HepG2 (cell line): ENCODE data around the gene BARX1. TPM values are rescaled to one million over a fixed set of nuclear protein-coding genes. Genes with fewer than 3 reads are reported as not detected.
A peak's percentile ranks its signal among the peaks of the same experiment; 100 is the strongest.

Source experiments
- ATAC-seq: fragments of 200-7000 bp; cut with Tn5 transposase; 3 replicates; pipeline ENCODE4 v1.9.1; 2020; ENCODE audit warnings: mild to moderate bottlenecking, moderate library complexity
- BruUV-seq: library from RNA; stranded (reverse); fragments of 400-500 nt; replicated peaks from 2 replicates; lab custom pipeline; 2021; lab: Mats Ljungman, UMichigan
- CTCF ChIA-PET: fragments of 300-600 bp; formaldehyde crosslinking; extraction: SDS; loops from one replicate; lab custom pipeline; 2021; ENCODE audit warnings: low total read pairs, inconsistent platforms, low intra/inter-chr PET ratio; lab: Yijun Ruan, JAX
- POLR2A ChIA-PET: fragments of 350-600 bp; sonication (Branson Sonifier 250); formaldehyde crosslinking; loops from one replicate; lab custom pipeline; 2020; ENCODE audit warnings: antibody characterized with exemption, inconsistent platforms; lab: Yijun Ruan, JAX
- DNase-seq: peaks from one replicate; pipeline ENCODE4 v3.0.0-alpha.2; 2015; ENCODE audit warnings: low spot score
- FAIRE-seq: peaks from 3 replicates; lab custom pipeline; 2011; peaks lifted over from hg19 to GRCh38; lab: Jason Lieb, UNC
- H2AFZ ChIP-seq: one replicate; pipeline ENCODE4 v1.6.1; 2011; ENCODE audit warnings: low read length, inconsistent platforms
- H3K27ac ChIP-seq: fragments of 300-600 bp; 3 replicates; pipeline ENCODE4 v1.8.0; 2011; ENCODE audit warnings: mixed run types, mild to moderate bottlenecking, mixed read lengths, low read length, inconsistent platforms; ENCODE audit not compliant: insufficient read depth; ENCODE audit errors: extremely low read length
- H3K27me3 ChIP-seq, 2 experiments: fragments of 200-600 bp in 1 of 2; 2 replicates in 1 of 2; 3 replicates in 1 of 2; pipeline versions ENCODE4 v1.6.0 to v1.8.0; 2011; ENCODE audit warnings: low read length in 2 of 2, mild to moderate bottlenecking in 2 of 2, moderate library complexity in 2 of 2, inconsistent platforms in 1 of 2; ENCODE audit not compliant: insufficient read depth in 2 of 2, control insufficient read depth in 1 of 2
- H3K36me3 ChIP-seq, 2 experiments: fragments of 200-600 bp in 1 of 2; replicated peaks in 1 of 2; 2 replicates in 1 of 2; 3 replicates in 1 of 2; pipeline versions ENCODE4 v1.5.1 to v1.8.0; 2011; ENCODE audit warnings: low read length in 2 of 2, inconsistent platforms in 1 of 2; ENCODE audit not compliant: insufficient read depth in 2 of 2, control insufficient read depth in 1 of 2
- H3K4me1 ChIP-seq: 2 replicates; pipeline ENCODE4 v1.5.1; 2012; ENCODE audit warnings: low read length, inconsistent platforms; ENCODE audit not compliant: insufficient read depth
- H3K4me2 ChIP-seq: 2 replicates; pipeline ENCODE4 v1.6.0; 2011; ENCODE audit warnings: low read depth, low read length, inconsistent platforms
- H3K4me3 ChIP-seq, 3 experiments: fragments of 200-600 bp in 1 of 3; sonication (generic), shearing (Covaris generic) in 1 of 3; replicated peaks in 1 of 3; 2 replicates each; pipeline ENCODE4 v1.5.1; 2011 to 2016; ENCODE audit warnings: low read length in 3 of 3, inconsistent platforms in 2 of 3, low read depth in 2 of 3, mild to moderate bottlenecking in 2 of 3, control low read depth in 1 of 3, mixed read lengths in 1 of 3; ENCODE audit not compliant: insufficient read depth in 1 of 3
- H3K79me2 ChIP-seq: one replicate; pipeline ENCODE4 v1.6.1; 2011; ENCODE audit warnings: low read length, inconsistent platforms; ENCODE audit not compliant: insufficient read depth
- H3K9ac ChIP-seq: 2 replicates; pipeline ENCODE4 v1.6.0; 2011; ENCODE audit warnings: mild to moderate bottlenecking, low read depth, low read length, inconsistent platforms; ENCODE audit not compliant: insufficient read depth
- H3K9me3 ChIP-seq: 2 replicates; pipeline ENCODE4 v1.5.1; 2012; ENCODE audit warnings: mild to moderate bottlenecking, low read length
- H4K20me1 ChIP-seq: 2 replicates; pipeline ENCODE4 v1.6.0; 2011; ENCODE audit warnings: inconsistent platforms, mild to moderate bottlenecking, low read length, moderate library complexity; ENCODE audit not compliant: insufficient read depth
- DR1 ChIP-seq: sonication (generic); formaldehyde crosslinking; IDR thresholded peaks from 2 replicates; pipeline ENCODE4 v1.8.0; 2021; ENCODE audit warnings: mild to moderate bottlenecking, missing genetic modification reagents, inconsistent platforms
- EHMT2 ChIP-seq: fragments of 200-600 bp; sonication (generic); IDR thresholded peaks from 2 replicates; pipeline ENCODE4 v1.7.0; 2017; ENCODE audit warnings: antibody characterized with exemption, low read depth, low read length, borderline replicate concordance
- ETV6 ChIP-seq: sonication (generic); formaldehyde crosslinking; conservative IDR thresholded peaks from 2 replicates; pipeline ENCODE4 v1.4.0; 2020; ENCODE audit warnings: missing genetic modification reagents
- FIP1L1 ChIP-seq: fragments of 200-400 bp; formaldehyde crosslinking; IDR thresholded peaks from 2 replicates; pipeline ENCODE4 v1.6.1; 2018; ENCODE audit warnings: low read depth, mild to moderate bottlenecking, low read length, moderate library complexity, borderline replicate concordance; ENCODE audit not compliant: insufficient read depth
- FOXO4 ChIP-seq: sonication (generic); formaldehyde crosslinking; conservative IDR thresholded peaks from 2 replicates; pipeline ENCODE4 v1.8.1; 2023; ENCODE audit warnings: missing genetic modification reagents
- HMGA1 ChIP-seq: sonication (generic); formaldehyde crosslinking; conservative IDR thresholded peaks from 2 replicates; pipeline ENCODE4 v1.4.0; 2020; ENCODE audit warnings: missing genetic modification reagents
- KAT8 ChIP-seq: IDR thresholded peaks from 2 replicates; pipeline ENCODE4 v1.6.1; 2016; ENCODE audit warnings: missing genetic modification reagents, missing compliant biosample characterization
- NPAS2 ChIP-seq: sonication (generic); formaldehyde crosslinking; IDR thresholded peaks from 2 replicates; pipeline ENCODE4 v1.8.0; 2022; ENCODE audit warnings: mild to moderate bottlenecking, missing genetic modification reagents, borderline replicate concordance
- PPARG ChIP-seq: conservative IDR thresholded peaks from 2 replicates; pipeline ENCODE4 v1.6.1; 2016; ENCODE audit warnings: missing biosample characterization, missing genetic modification reagents
- RXRA ChIP-seq: sonication (generic); formaldehyde crosslinking; IDR thresholded peaks from 2 replicates; pipeline ENCODE4 v1.5.1; 2020; ENCODE audit warnings: missing genetic modification reagents
- SSRP1 ChIP-seq: IDR thresholded peaks from 2 replicates; pipeline ENCODE4 v1.6.1; 2016; ENCODE audit warnings: control low read depth
- TBX2 ChIP-seq: sonication (generic); formaldehyde crosslinking; IDR thresholded peaks from 2 replicates; pipeline ENCODE4 v1.5.0; 2020; ENCODE audit warnings: missing genetic modification reagents, mild to moderate bottlenecking, borderline replicate concordance
- USF2 ChIP-seq, 2 experiments: sonication (generic) in 1 of 2; formaldehyde crosslinking in 1 of 2; IDR thresholded peaks; 2 replicates each; pipeline versions ENCODE4 v1.5.1 to v1.6.1; 2011 to 2020; ENCODE audit warnings: borderline replicate concordance in 1 of 2, low read depth in 1 of 2, low read length in 1 of 2, mild to moderate bottlenecking in 1 of 2, missing genetic modification reagents in 1 of 2, moderate library complexity in 1 of 2
- ZNF329 ChIP-seq: sonication (generic); formaldehyde crosslinking; IDR thresholded peaks from 2 replicates; pipeline ENCODE4 v1.9.0; 2021; ENCODE audit warnings: low read depth, mild to moderate bottlenecking, missing genetic modification reagents
- ZNF496 ChIP-seq: sonication (generic); formaldehyde crosslinking; IDR thresholded peaks from 2 replicates; pipeline ENCODE4 v1.8.1; 2023; ENCODE audit warnings: mild to moderate bottlenecking, moderate library complexity, missing genetic modification reagents; ENCODE audit not compliant: insufficient replicate concordance
- ZNF704 ChIP-seq: sonication (generic); formaldehyde crosslinking; IDR thresholded peaks from 2 replicates; pipeline ENCODE4 v1.8.1; 2023; ENCODE audit warnings: mild to moderate bottlenecking, inconsistent platforms, moderate library complexity, missing genetic modification reagents, borderline replicate concordance
- WGBS: methylation state at CpG from one replicate; pipeline ENCODE4 v1.1.6; 2017; ENCODE audit warnings: low lambda C conversion rate; 5-methylcytosine and 5-hydroxymethylcytosine counted together
- in situ Hi-C: cut with HindIII; loops from 2 replicates; pipeline ENCODE4 v1.10.0; 2017; ENCODE audit warnings: low pct_unique_long_range_greater_than_20kb; ENCODE audit not compliant: extremely low pct_ligation_motif_present
- intact Hi-C: fragments of 100-400 bp; cut with micrococcal nuclease; formaldehyde crosslinking; loops from one replicate; pipeline ENCODE4 v1.10.0; 2022; ENCODE audit not compliant: unreplicated experiment
- polyA plus RNA-seq, 8 experiments: library from polyadenylated mRNA; depleted of rRNA in 3 of 8; stranded (reverse) in 7 of 8; unstranded in 1 of 8; fragments of >200 nt; fragmentation: Illumina TruSeq in 4 of 8; extraction: Trizol in 4 of 8; gene quantifications; 2 replicates each; pipeline versions ENCODE4 v1.2.1 to v1.2.3, GENCODE V29; 2011 to 2016; ENCODE audit warnings: low read depth in 4 of 8, missing spikeins in 1 of 8, mixed read lengths in 1 of 8; ENCODE audit not compliant: insufficient read depth in 1 of 8
- total RNA-seq, 5 experiments: library from RNA; depleted of rRNA; stranded (reverse); fragments of >200 nt; fragmentation: Illumina TruSeq; extraction: Trizol; gene quantifications; 2 replicates each; pipeline ENCODE4 v1.2.3, GENCODE V29; 2016; ENCODE audit warnings: low read depth in 1 of 5

BARX1 gene
- total and polyA plus RNA-seq, 2 of the 13 experiments (the other 11 are each of a cell fraction or from before 2014, with no cell fraction given): not detected

GRCh38 chr9:93918061-93918460 lies 37.1 kb downstream of the BARX1 start (continued):
- TF ChIP-seq ETV6 (CRISPR knock-in tag) (no peak), FOXO4 (no peak)

- no peaks in the 10 kb centered on the region for H3K36me3 ChIP-seq
- FAIRE-seq: no peak
- ATAC-seq: no peak
- no peak overlapping the region for H3K4me2 ChIP-seq
- CTCF ChIA-PET: no interaction called here
- no peak overlapping the region for H2AFZ ChIP-seq
- H3K27me3 ChIP-seq: peaks cover 4 to 17% of the 10 kb centered on the region in 2 experiments; a peak in 2 of 5 replicates
- intact Hi-C loops: no loop called here
- H3K79me2 ChIP-seq: no peaks in the 10 kb centered on the region
- H3K4me1 ChIP-seq: no peaks in the 10 kb centered on the region
- no peak overlapping the region for H3K4me3 ChIP-seq
- DNase-seq: no peak
- no peak overlapping the region for H3K9ac ChIP-seq
- 40% methylated on average over 6 of the region's 10 CpGs for WGBS
- POLR2A ChIA-PET: no interaction called here
- H4K20me1 ChIP-seq: no peaks in the 10 kb centered on the region
- in situ Hi-C loops: no loop called here
- H3K27ac ChIP-seq: no peak overlapping the region
- H3K9me3 ChIP-seq: no peaks in the 10 kb centered on the region
- BruUV-seq: no TSS peak
- TF ChIP-seq KAT8: no peak
- TF ChIP-seq TBX2 (CRISPR knock-in tag): no peak
- TF ChIP-seq ZNF329 (CRISPR knock-in tag): peak; percentile 92
- TF ChIP-seq PPARG (CRISPR knock-in tag): no peak
- no peak for TF ChIP-seq EHMT2
- TF ChIP-seq DR1: no peak
- TF ChIP-seq ZNF496 (CRISPR knock-in tag): no peak
- no peak for TF ChIP-seq HMGA1 (CRISPR knock-in tag)
- no peak for TF ChIP-seq RXRA (CRISPR knock-in tag)
- TF ChIP-seq USF2 (IDR thresholded peaks at IDR 0.05; ENCODE audit: low read depth, low read length): peak; percentile 18; the same call in 1 of the 2 replicates
- no peak for TF ChIP-seq USF2 (CRISPR knock-in tag; IDR thresholded peaks at IDR 0.05; ENCODE audit: borderline replicate concordance)
- no peak for TF ChIP-seq SSRP1
- no peak for TF ChIP-seq NPAS2
- TF ChIP-seq ZNF704: no peak
- TF ChIP-seq FIP1L1: no peak
These were observed 37.9 kb downstream of the BARX1 start for GRCh38 chr9:93917121-93917853.
